GM19463 (cell line): ENCODE results near the gene TMEM9.

Experiments used
- ATAC-seq: cut with Tn5 transposase; IDR thresholded peaks from one replicate; pipeline ENCODE4 v1.9.1; 2021; ENCODE audit warnings: mild to moderate bottlenecking, moderate library complexity; ENCODE audit not compliant: unreplicated experiment

TMEM9 gene

GRCh38 chr1:201088395-201088794, 65.9 kb downstream of the TMEM9 start:
- ATAC-seq: no peak

- ATAC-seq: peak; percentile 60
These were observed 68.2 kb downstream of the TMEM9 start for GRCh38 chr1:201085902-201086735.
